Amniotic stem cell (primary cell): ENCODE results near the gene PCDHGB4.
"Not testable (repeated sequence)": the region's sequence is repeated elsewhere in the genome, so short reads cannot be mapped to it uniquely, and the experiment has no call there.

Experiments used
- DNase-seq: peaks from one replicate; lab custom pipeline; 2025; lab: John Stamatoyannopoulos, UW

The PCDHGB4 gene

GRCh38 chr5:141398608-141399007, 11.1 kb downstream of the PCDHGB4 start:
- DNase-seq = no peak

- DNase-seq = no peak
Measured at GRCh38 chr5:141399555-141400258, 12.2 kb downstream of the PCDHGB4 start.

- no peak for DNase-seq
Measured at GRCh38 chr5:141402553-141403243, 15.2 kb downstream of the PCDHGB4 start, which contains the start of gene PCDHGA9. Gene PCDHGA9 (plus strand): TSS chr5:141402778. CDS start chr5:141402953, 175 bp downstream.

- DNase-seq = no peak
Measured at GRCh38 chr5:141403387-141403786, 15.9 kb downstream of the PCDHGB4 start.

- not testable (repeated sequence) for DNase-seq
Measured at GRCh38 chr5:141407790-141408505, 20.4 kb downstream of the PCDHGB4 start, which contains the start of gene PCDHGB6. Gene PCDHGB6 (plus strand): TSS chr5:141408021. CDS start chr5:141408203, 182 bp downstream.

- no peak for DNase-seq
Measured at GRCh38 chr5:141409598-141410306, 22.3 kb downstream of the PCDHGB4 start.

- DNase-seq = no peak
Measured at GRCh38 chr5:141411575-141411974, 24.1 kb downstream of the PCDHGB4 start.

GRCh38 chr5:141412854-141413539, 25.5 kb downstream of the PCDHGB4 start, which contains the start of gene PCDHGA10:
Gene PCDHGA10 (plus strand): TSS chr5:141412987. CDS start chr5:141413176, 189 bp downstream.
- peak; percentile 93 for DNase-seq

GRCh38 chr5:141413540-141414069, 26.1 kb downstream of the PCDHGB4 start:
- no peak for DNase-seq

GRCh38 chr5:141414548-141415274, 27.2 kb downstream of the PCDHGB4 start:
- not testable (repeated sequence) for DNase-seq

GRCh38 chr5:141415275-141415618, 27.7 kb downstream of the PCDHGB4 start:
- not testable (repeated sequence) for DNase-seq

- peak; percentile 19 for DNase-seq
Measured at GRCh38 chr5:141417494-141418172, 30.1 kb downstream of the PCDHGB4 start, which contains the start of gene PCDHGB7. Gene PCDHGB7 (plus strand): TSS chr5:141417677. CDS start chr5:141417860, 183 bp downstream.

GRCh38 chr5:141419074-141419880, 31.8 kb downstream of the PCDHGB4 start:
- no peak for DNase-seq

- DNase-seq = no peak
Measured at GRCh38 chr5:141420855-141421488, 33.5 kb downstream of the PCDHGB4 start, which contains the start of gene PCDHGA11. Gene PCDHGA11 (plus strand): TSS chr5:141421051. CDS start chr5:141421228, 177 bp downstream.

- no peak for DNase-seq
Measured at GRCh38 chr5:141421489-141421855, 34.0 kb downstream of the PCDHGB4 start.

GRCh38 chr5:141422742-141423291, 35.3 kb downstream of the PCDHGB4 start:
- DNase-seq = no peak

GRCh38 chr5:141427783-141428426, 40.4 kb downstream of the PCDHGB4 start:
- DNase-seq = no peak
